ENCODE data around the gene CHP2.

DNA sequence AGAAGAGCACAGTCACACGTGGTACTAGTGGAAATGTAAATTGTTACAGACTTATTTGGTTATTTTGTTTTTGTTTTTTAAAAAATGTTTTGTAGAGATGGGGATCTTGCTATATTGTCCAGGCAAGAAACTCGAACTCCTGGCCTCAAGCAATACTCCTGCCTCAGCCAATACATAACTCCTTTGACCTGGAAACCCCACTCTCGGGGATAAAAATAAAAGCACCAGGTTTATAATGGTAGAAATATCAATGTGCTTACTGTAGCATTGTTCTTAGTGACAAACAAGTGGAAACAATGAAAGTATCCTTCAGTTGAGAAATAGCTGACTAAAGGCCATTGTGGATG, 30.1 kb upstream of the CHP2 start:
- TF ChIP-seq, protein P1, sequence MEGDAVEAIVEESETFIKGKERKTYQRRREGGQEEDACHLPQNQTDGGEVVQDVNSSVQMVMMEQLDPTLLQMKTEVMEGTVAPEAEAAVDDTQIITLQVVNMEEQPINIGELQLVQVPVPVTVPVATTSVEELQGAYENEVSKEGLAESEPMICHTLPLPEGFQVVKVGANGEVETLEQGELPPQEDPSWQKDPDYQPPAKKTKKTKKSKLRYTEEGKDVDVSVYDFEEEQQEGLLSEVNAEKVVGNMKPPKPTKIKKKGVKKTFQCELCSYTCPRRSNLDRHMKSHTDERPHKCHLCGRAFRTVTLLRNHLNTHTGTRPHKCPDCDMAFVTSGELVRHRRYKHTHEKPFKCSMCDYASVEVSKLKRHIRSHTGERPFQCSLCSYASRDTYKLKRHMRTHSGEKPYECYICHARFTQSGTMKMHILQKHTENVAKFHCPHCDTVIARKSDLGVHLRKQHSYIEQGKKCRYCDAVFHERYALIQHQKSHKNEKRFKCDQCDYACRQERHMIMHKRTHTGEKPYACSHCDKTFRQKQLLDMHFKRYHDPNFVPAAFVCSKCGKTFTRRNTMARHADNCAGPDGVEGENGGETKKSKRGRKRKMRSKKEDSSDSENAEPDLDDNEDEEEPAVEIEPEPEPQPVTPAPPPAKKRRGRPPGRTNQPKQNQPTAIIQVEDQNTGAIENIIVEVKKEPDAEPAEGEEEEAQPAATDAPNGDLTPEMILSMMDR (IDR thresholded peaks at IDR 0.05) = no peak
- TF ChIP-seq POLR2A (IDR thresholded peaks at IDR 0.05) = no peak

Data from testis (tissue), 2 donors.